Glomerular visceral epithelial cell (primary cell): Measurements from ENCODE around the gene FIZ1.

Source experiments
- DNase-seq: peaks from one replicate; pipeline ENCODE4 v3.0.0-alpha.2; 2016; ENCODE audit errors: extremely low spot score

Gene FIZ1

GRCh38 chr19:55635856-55636440 is 36.6 kb upstream of the FIZ1 start:
- no peak for DNase-seq

- DNase-seq: no peak
These were observed 36.0 kb upstream of the FIZ1 start for GRCh38 chr19:55635334-55635717.

GRCh38 chr19:55633861-55634260 is 34.5 kb upstream of the FIZ1 start:
- DNase-seq: no peak

- DNase-seq: peak; percentile 94
These were observed 33.1 kb upstream of the FIZ1 start for GRCh38 chr19:55632463-55632834.

- no peak for DNase-seq
These were observed 27.0 kb upstream of the FIZ1 start for GRCh38 chr19:55626350-55626749.

GRCh38 chr19:55625004-55625326 is 25.6 kb upstream of the FIZ1 start:
- no peak for DNase-seq

GRCh38 chr19:55624109-55625003 is 25.0 kb upstream of the FIZ1 start, which contains the start of gene ZNF784:
Gene ZNF784, minus strand, starts transcription at chr19:55624566. Its CDS starts 5 bp downstream, at chr19:55624561.
- peak; percentile 96 for DNase-seq

- no peak for DNase-seq
These were observed 24.2 kb upstream of the FIZ1 start for GRCh38 chr19:55623561-55623960.

- no peak for DNase-seq
These were observed 23.8 kb upstream of the FIZ1 start for GRCh38 chr19:55623130-55623529.

GRCh38 chr19:55622242-55622969 is 23.1 kb upstream of the FIZ1 start:
- no peak for DNase-seq

GRCh38 chr19:55621673-55622231 is 22.4 kb upstream of the FIZ1 start:
- no peak for DNase-seq

GRCh38 chr19:55621205-55621672 is 21.9 kb upstream of the FIZ1 start:
- no peak for DNase-seq

GRCh38 chr19:55620410-55621204 is 21.3 kb upstream of the FIZ1 start:
- DNase-seq: no peak

GRCh38 chr19:55619286-55619685 is 20.0 kb upstream of the FIZ1 start:
- no peak for DNase-seq

GRCh38 chr19:55618426-55618825 is 19.1 kb upstream of the FIZ1 start:
- DNase-seq: no peak

- DNase-seq: no peak
These were observed 18.1 kb upstream of the FIZ1 start for GRCh38 chr19:55617426-55617825.

GRCh38 chr19:55616395-55616875 is 17.1 kb upstream of the FIZ1 start:
- DNase-seq: no peak

GRCh38 chr19:55615543-55616394 is 16.5 kb upstream of the FIZ1 start:
- no peak for DNase-seq

- no peak for DNase-seq
These were observed 15.6 kb upstream of the FIZ1 start for GRCh38 chr19:55614711-55615542.
